ENCODE data around the gene PGAM2. TPM values are rescaled to one million over a fixed set of nuclear protein-coding genes. Genes with fewer than 3 reads are reported as not detected.

PGAM2 gene
- total RNA-seq, 1 donor from 2014 or later, result 618 TPM

- Histone ChIP-seq H3K36me3 (ENCODE audit: control insufficient read depth in 3 of 3, insufficient read depth in 3 of 3, low read length in 3 of 3) (no peaks in the 10 kb centered on the region), H3K27ac (ENCODE audit: low read depth, low read length) (no peak overlapping the region), H3K4me1 (ENCODE audit: control insufficient read depth in 3 of 3, insufficient read depth in 3 of 3, low read length in 3 of 3) (peaks cover 8 to 18% (median 14%) of the 10 kb centered on the region in 3 donors), H3K27me3 (ENCODE audit: control insufficient read depth in 3 of 3, insufficient read depth in 3 of 3, low read length in 3 of 3) (no peaks in the 10 kb centered on the region), H3K4me3 (ENCODE audit: low read length in 3 of 3) (no peak overlapping the region), H3K9me3 (ENCODE audit: control insufficient read depth in 3 of 3, low read length in 3 of 3) (no peaks in the 10 kb centered on the region), H3K9ac (ENCODE audit: low read depth in 1 of 3, low read length in 3 of 3) (no peak overlapping the region)
These were observed 31.0 kb upstream of the PGAM2 start for GRCh38 chr7:44096326-44096881.

- no peaks in the 10 kb centered on the region for H3K9me3 ChIP-seq (ENCODE audit: control insufficient read depth in 3 of 3, low read length in 3 of 3)
- no peaks in the 10 kb centered on the region for H3K36me3 ChIP-seq (ENCODE audit: control insufficient read depth in 3 of 3, insufficient read depth in 3 of 3, low read length in 3 of 3)
- H3K27ac ChIP-seq (ENCODE audit: low read depth, low read length), result no peak overlapping the region
- no peak overlapping the region for H3K9ac ChIP-seq (ENCODE audit: low read depth in 1 of 3, low read length in 3 of 3)
- no peaks in the 10 kb centered on the region for H3K27me3 ChIP-seq (ENCODE audit: control insufficient read depth in 3 of 3, insufficient read depth in 3 of 3, low read length in 3 of 3)
- peaks cover 2 to 13% (median 8%) of the 10 kb centered on the region in 3 donors for H3K4me1 ChIP-seq (ENCODE audit: control insufficient read depth in 3 of 3, insufficient read depth in 3 of 3, low read length in 3 of 3)
- no peak overlapping the region for H3K4me3 ChIP-seq (ENCODE audit: low read length in 3 of 3)
These were observed 30.4 kb upstream of the PGAM2 start for GRCh38 chr7:44095781-44096180.

GRCh38 chr7:44094883-44095592, 29.7 kb upstream of the PGAM2 start:
- H3K9ac ChIP-seq (ENCODE audit: low read depth in 1 of 3, low read length in 3 of 3), result no peak overlapping the region
- H3K9me3 ChIP-seq (ENCODE audit: control insufficient read depth in 3 of 3, low read length in 3 of 3), result no peaks in the 10 kb centered on the region
- H3K4me3 ChIP-seq (ENCODE audit: low read length in 3 of 3), result no peak overlapping the region
- no peak overlapping the region for H3K27ac ChIP-seq (ENCODE audit: low read depth, low read length)
- no peaks in the 10 kb centered on the region for H3K36me3 ChIP-seq (ENCODE audit: control insufficient read depth in 3 of 3, insufficient read depth in 3 of 3, low read length in 3 of 3)
- no peaks in the 10 kb centered on the region for H3K27me3 ChIP-seq (ENCODE audit: control insufficient read depth in 3 of 3, insufficient read depth in 3 of 3, low read length in 3 of 3)
- H3K4me1 ChIP-seq (ENCODE audit: control insufficient read depth in 3 of 3, insufficient read depth in 3 of 3, low read length in 3 of 3), result peaks cover 0 to 16% (median 4%) of the 10 kb centered on the region in 3 donors

GRCh38 chr7:44094365-44094764, 29.0 kb upstream of the PGAM2 start:
- no peak overlapping the region for H3K4me3 ChIP-seq (ENCODE audit: low read length in 3 of 3)
- peaks cover 2 to 16% (median 4%) of the 10 kb centered on the region in 3 donors for H3K4me1 ChIP-seq (ENCODE audit: control insufficient read depth in 3 of 3, insufficient read depth in 3 of 3, low read length in 3 of 3)
- H3K27me3 ChIP-seq (ENCODE audit: control insufficient read depth in 3 of 3, insufficient read depth in 3 of 3, low read length in 3 of 3), result no peaks in the 10 kb centered on the region
- no peaks in the 10 kb centered on the region for H3K9me3 ChIP-seq (ENCODE audit: control insufficient read depth in 3 of 3, low read length in 3 of 3)
- no peak overlapping the region for H3K9ac ChIP-seq (ENCODE audit: low read depth in 1 of 3, low read length in 3 of 3)
- no peaks in the 10 kb centered on the region for H3K36me3 ChIP-seq (ENCODE audit: control insufficient read depth in 3 of 3, insufficient read depth in 3 of 3, low read length in 3 of 3)
- peak overlapping the region; percentile 23 for H3K27ac ChIP-seq (ENCODE audit: low read depth, low read length)

- peaks cover 13 to 26% (median 13%) of the 10 kb centered on the region in 3 donors for H3K4me1 ChIP-seq (ENCODE audit: control insufficient read depth in 3 of 3, insufficient read depth in 3 of 3, low read length in 3 of 3)
- no peaks in the 10 kb centered on the region for H3K27me3 ChIP-seq (ENCODE audit: control insufficient read depth in 3 of 3, insufficient read depth in 3 of 3, low read length in 3 of 3)
- no peak overlapping the region for H3K4me3 ChIP-seq (ENCODE audit: low read length in 3 of 3)
- no peaks in the 10 kb centered on the region for H3K9me3 ChIP-seq (ENCODE audit: control insufficient read depth in 3 of 3, low read length in 3 of 3)
- H3K9ac ChIP-seq (ENCODE audit: low read depth in 1 of 3, low read length in 3 of 3), result no peak overlapping the region
- no peaks in the 10 kb centered on the region for H3K36me3 ChIP-seq (ENCODE audit: control insufficient read depth in 3 of 3, insufficient read depth in 3 of 3, low read length in 3 of 3)
- H3K27ac ChIP-seq (ENCODE audit: low read depth, low read length), result no peak overlapping the region
These were observed 27.8 kb upstream of the PGAM2 start for GRCh38 chr7:44093102-44093641.

- Histone ChIP-seq H3K9ac (ENCODE audit: low read depth in 1 of 3, low read length in 3 of 3) (peak overlapping the region in 2 of 3 donors; percentile 45), H3K4me3 (ENCODE audit: low read length in 3 of 3) (peak overlapping the region; percentile 13 to 30 (median 21)), H3K4me1 (ENCODE audit: control insufficient read depth in 3 of 3, insufficient read depth in 3 of 3, low read length in 3 of 3) (peaks cover 27 to 41% (median 30%) of the 10 kb centered on the region in 3 donors), H3K36me3 (ENCODE audit: control insufficient read depth in 3 of 3, insufficient read depth in 3 of 3, low read length in 3 of 3) (no peaks in the 10 kb centered on the region), H3K27me3 (ENCODE audit: control insufficient read depth in 3 of 3, insufficient read depth in 3 of 3, low read length in 3 of 3) (no peaks in the 10 kb centered on the region), H3K27ac (ENCODE audit: low read depth, low read length) (peak overlapping the region; percentile 81), H3K9me3 (ENCODE audit: control insufficient read depth in 3 of 3, low read length in 3 of 3) (no peaks in the 10 kb centered on the region)
These were observed 22.8 kb upstream of the PGAM2 start for GRCh38 chr7:44087911-44088838.

- H3K27me3 ChIP-seq (ENCODE audit: control insufficient read depth in 3 of 3, insufficient read depth in 3 of 3, low read length in 3 of 3), result no peaks in the 10 kb centered on the region
- H3K4me3 ChIP-seq (ENCODE audit: low read length in 3 of 3), result no peak overlapping the region
- no peak overlapping the region for H3K9ac ChIP-seq (ENCODE audit: low read depth in 1 of 3, low read length in 3 of 3)
- no peaks in the 10 kb centered on the region for H3K36me3 ChIP-seq (ENCODE audit: control insufficient read depth in 3 of 3, insufficient read depth in 3 of 3, low read length in 3 of 3)
- H3K4me1 ChIP-seq (ENCODE audit: control insufficient read depth in 3 of 3, insufficient read depth in 3 of 3, low read length in 3 of 3), result peaks cover 27 to 45% (median 33%) of the 10 kb centered on the region in 3 donors
- H3K27ac ChIP-seq (ENCODE audit: low read depth, low read length), result no peak overlapping the region
- no peaks in the 10 kb centered on the region for H3K9me3 ChIP-seq (ENCODE audit: control insufficient read depth in 3 of 3, low read length in 3 of 3)
These were observed 21.3 kb upstream of the PGAM2 start for GRCh38 chr7:44086627-44087026.

- H3K9ac ChIP-seq (ENCODE audit: low read depth in 1 of 3, low read length in 3 of 3), result no peak overlapping the region
- H3K36me3 ChIP-seq (ENCODE audit: control insufficient read depth in 3 of 3, insufficient read depth in 3 of 3, low read length in 3 of 3), result no peaks in the 10 kb centered on the region
- no peak overlapping the region for H3K4me3 ChIP-seq (ENCODE audit: low read length in 3 of 3)
- no peaks in the 10 kb centered on the region for H3K9me3 ChIP-seq (ENCODE audit: control insufficient read depth in 3 of 3, low read length in 3 of 3)
- H3K4me1 ChIP-seq (ENCODE audit: control insufficient read depth in 3 of 3, insufficient read depth in 3 of 3, low read length in 3 of 3), result peaks cover 38 to 55% (median 42%) of the 10 kb centered on the region in 3 donors
- no peak overlapping the region for H3K27ac ChIP-seq (ENCODE audit: low read depth, low read length)
- H3K27me3 ChIP-seq (ENCODE audit: control insufficient read depth in 3 of 3, insufficient read depth in 3 of 3, low read length in 3 of 3), result no peaks in the 10 kb centered on the region
These were observed 20.2 kb upstream of the PGAM2 start for GRCh38 chr7:44085546-44085945.

- no peak overlapping the region for H3K9ac ChIP-seq (ENCODE audit: low read depth in 1 of 3, low read length in 3 of 3)
These were observed 19.3 kb upstream of the PGAM2 start for GRCh38 chr7:44084701-44085100.

More at GRCh38 chr7:44084701-44085100, 19.3 kb upstream of the PGAM2 start:
- Histone ChIP-seq H3K4me1 (ENCODE audit: control insufficient read depth in 3 of 3, insufficient read depth in 3 of 3, low read length in 3 of 3) (peaks cover 47 to 63% (median 49%) of the 10 kb centered on the region in 3 donors), H3K27me3 (ENCODE audit: control insufficient read depth in 3 of 3, insufficient read depth in 3 of 3, low read length in 3 of 3) (no peaks in the 10 kb centered on the region), H3K4me3 (ENCODE audit: low read length in 3 of 3) (no peak overlapping the region), H3K9me3 (ENCODE audit: control insufficient read depth in 3 of 3, low read length in 3 of 3) (no peaks in the 10 kb centered on the region), H3K36me3 (ENCODE audit: control insufficient read depth in 3 of 3, insufficient read depth in 3 of 3, low read length in 3 of 3) (peaks cover 6 to 7% (median 7%) of the 10 kb centered on the region in 3 donors), H3K27ac (ENCODE audit: low read depth, low read length) (peak overlapping the region; percentile 84)
